SU-DHL-6 (cell line): Measurements from ENCODE around the gene MRPS18B.

ENCODE experiments used
- CTCF ChIP-seq: fragments of 200-600 bp; sonication (generic); IDR thresholded peaks from one replicate; pipeline ENCODE4 v1.5.1; 2017; ENCODE audit warnings: antibody characterized with exemption, mild to moderate bottlenecking, low read length, moderate library complexity; ENCODE audit not compliant: insufficient read depth, poor library complexity, severe bottlenecking
- EZH2phosphoT487 ChIP-seq: fragments of 200-600 bp; sonication (generic), shearing (Covaris generic); conservative IDR thresholded peaks from 2 replicates; pipeline ENCODE4 v1.6.1; 2018; ENCODE audit warnings: mild to moderate bottlenecking, antibody characterized with exemption, low read length, moderate library complexity, mixed read lengths

- no peak for TF ChIP-seq CTCF
- no peak for TF ChIP-seq EZH2phosphoT487
These were observed 694 bp downstream of the MRPS18B start for GRCh38 chr6:30618270-30618797.
